Lower leg skin (tissue), 4 donors: ENCODE results near the gene TMEM209. TPM values are rescaled to one million over a fixed set of nuclear protein-coding genes. Genes with fewer than 3 reads are reported as not detected.

ENCODE experiments used
- DNase-seq, 2 donors: peaks; one replicate each; pipeline ENCODE4 v3.0.0-alpha.2; 2019; ENCODE audit warnings: low spot score in 2 of 2
- H3K4me3 ChIP-seq: fragments of 200-600 bp; sonication (generic); 2 replicates; pipeline ENCODE4 v1.5.1; 2017; ENCODE audit warnings: mild to moderate bottlenecking, low read depth; ENCODE audit not compliant: poor library complexity, severe bottlenecking
- CTCF ChIP-seq, 3 donors: fragments of 450-650 bp; IDR thresholded peaks; one replicate each; pipeline ENCODE4 v1.5.1; 2016; ENCODE audit warnings: antibody characterized with exemption in 3 of 3, mild to moderate bottlenecking in 3 of 3, moderate library complexity in 2 of 3
- POLR2A ChIP-seq, 2 donors: fragments of 450-650 bp; IDR thresholded peaks; one replicate each; pipeline ENCODE4 v1.6.1; 2016 to 2017; ENCODE audit warnings: antibody characterized with exemption in 2 of 2, mild to moderate bottlenecking in 1 of 2, moderate library complexity in 1 of 2
- WGBS, 2 donors: methylation state at CpG; one replicate each; pipeline ENCODE4 v1.1.5; 2018; 5-methylcytosine and 5-hydroxymethylcytosine counted together
- intact Hi-C: fragments of 100-400 bp; cut with DNase I; formaldehyde crosslinking; loops from one replicate; pipeline ENCODE4 v1.15.0; 2023; ENCODE audit warnings: low total_unique reads
- total RNA-seq, 4 donors: library from RNA; depleted of rRNA; stranded (reverse); fragments of >200 nt; gene quantifications; one replicate each; pipeline ENCODE4 v1.1.0, GENCODE V29; 2016

The TMEM209 gene
- total RNA-seq, 4 donors from 2014 or later = 8.0 to 12.7 (median 9.7) TPM

- no peak overlapping the region for H3K4me3 ChIP-seq
- no peak for TF ChIP-seq CTCF (IDR thresholded peaks at IDR 0.05)
- no peak for TF ChIP-seq POLR2A (IDR thresholded peaks at IDR 0.05)
- DNase-seq = peak in 1 of 2 donors; percentile 40
- intact Hi-C loops = no loop called here
- 87% methylated on average over 14 of the region's 14 CpGs for WGBS, 2 donors
Observed at GRCh38 chr7:130145424-130146100, 59.6 kb downstream of the TMEM209 start.

GRCh38 chr7:130144312-130145171 is 60.7 kb downstream of the TMEM209 start:
- WGBS, 2 donors = 66 to 68% methylated on average over 14 of the region's 14 CpGs
- DNase-seq = peak in 1 of 2 donors; percentile 36

GRCh38 chr7:130143986-130144311 is 61.3 kb downstream of the TMEM209 start:
- TF ChIP-seq CTCF (IDR thresholded peaks at IDR 0.05) = no peak
- TF ChIP-seq POLR2A (IDR thresholded peaks at IDR 0.05) = no peak
- intact Hi-C loops = no loop called here
- peak in 1 of 2 donors; percentile 26 for DNase-seq
- no peak overlapping the region for H3K4me3 ChIP-seq
- 85 to 95% methylated on average over 2 to 3 of the region's 3 CpGs for WGBS, 2 donors

More at GRCh38 chr7:130144312-130145171, 60.7 kb downstream of the TMEM209 start:
- TF ChIP-seq CTCF (IDR thresholded peaks at IDR 0.05) (no peak), POLR2A (IDR thresholded peaks at IDR 0.05) (no peak)
- intact Hi-C loops = no loop called here
- H3K4me3 ChIP-seq = no peak overlapping the region

- WGBS, 2 donors = 95 to 97% methylated on average over 5 of the region's 5 CpGs
- H3K4me3 ChIP-seq = no peak overlapping the region
- DNase-seq = peak in 1 of 2 donors; percentile 23
- TF ChIP-seq POLR2A (IDR thresholded peaks at IDR 0.05) = no peak
- no peak for TF ChIP-seq CTCF (IDR thresholded peaks at IDR 0.05)
- intact Hi-C loops = no loop called here
Observed at GRCh38 chr7:130143334-130143732, 61.9 kb downstream of the TMEM209 start.

GRCh38 chr7:130142654-130143333 is 62.4 kb downstream of the TMEM209 start:
- intact Hi-C loops = no loop called here
- WGBS, 2 donors = 87 to 91% methylated on average over 14 of the region's 14 CpGs
- no peak overlapping the region for H3K4me3 ChIP-seq
- DNase-seq = peak in 1 of 2 donors; percentile 69
- TF ChIP-seq CTCF (IDR thresholded peaks at IDR 0.05) (no peak), POLR2A (IDR thresholded peaks at IDR 0.05) (no peak)
